GM19099 (cell line): ENCODE results near the gene FSHR.

Source experiments
- POLR2A ChIP-seq: IDR thresholded peaks from 3 replicates; pipeline ENCODE4 v1.6.1; 2011; ENCODE audit warnings: low read depth; ENCODE audit not compliant: insufficient read length; ENCODE audit errors: extremely low read depth

The FSHR gene

GRCh38 chr2:48968011-48968410, 186.3 kb downstream of the FSHR start:
- no peak for TF ChIP-seq POLR2A

- TF ChIP-seq POLR2A = no peak
Observed at GRCh38 chr2:48965204-48965603, 189.1 kb downstream of the FSHR start.

GRCh38 chr2:48961009-48961408, 193.3 kb downstream of the FSHR start:
- no peak for TF ChIP-seq POLR2A

- TF ChIP-seq POLR2A = no peak
Observed at GRCh38 chr2:48954935-48955334, 199.4 kb downstream of the FSHR start.

- no peak for TF ChIP-seq POLR2A
Observed at GRCh38 chr2:48954311-48954710, 200.0 kb downstream of the FSHR start.

GRCh38 chr2:48952614-48953013, 201.7 kb downstream of the FSHR start:
- TF ChIP-seq POLR2A = no peak

- no peak for TF ChIP-seq POLR2A
Observed at GRCh38 chr2:48952143-48952542, 202.2 kb downstream of the FSHR start.

GRCh38 chr2:48948400-48949125, 205.8 kb downstream of the FSHR start:
- no peak for TF ChIP-seq POLR2A

- no peak for TF ChIP-seq POLR2A
Observed at GRCh38 chr2:48946449-48947048, 207.8 kb downstream of the FSHR start.

GRCh38 chr2:48944956-48945355, 209.4 kb downstream of the FSHR start:
- TF ChIP-seq POLR2A = no peak

GRCh38 chr2:48943436-48943835, 210.9 kb downstream of the FSHR start:
- TF ChIP-seq POLR2A = no peak

GRCh38 chr2:48941908-48942307, 212.4 kb downstream of the FSHR start:
- TF ChIP-seq POLR2A = no peak

- TF ChIP-seq POLR2A = no peak
Observed at GRCh38 chr2:48941456-48941855, 212.9 kb downstream of the FSHR start.

GRCh38 chr2:48940606-48941005, 213.7 kb downstream of the FSHR start:
- TF ChIP-seq POLR2A = no peak

- no peak for TF ChIP-seq POLR2A
Observed at GRCh38 chr2:48939232-48939631, 215.1 kb downstream of the FSHR start.

GRCh38 chr2:48938231-48938630, 216.1 kb downstream of the FSHR start:
- TF ChIP-seq POLR2A = no peak
